A549 treated with CpdA at 1 μM for 4 hours (cell line): Measurements from ENCODE around the gene GEMIN7. TPM values are rescaled to one million over a fixed set of nuclear protein-coding genes. Genes with fewer than 3 reads are reported as not detected.

Experiments
- total RNA-seq: library from RNA; stranded (reverse); fragments of 200-300 nt; extraction: Qiagen RNA extraction; gene quantifications from 5 replicates; pipeline ENCODE4 v1.2.3, GENCODE V29; 2022; ENCODE audit warnings: low read depth

Gene GEMIN7
- total RNA-seq = 85.5 to 94.6 TPM (median 87.1 TPM) in 5 replicates

GRCh38 chr19:45079063-45079910 is at the start of gene GEMIN7:
TSS of gene GEMIN7 (plus strand) at chr19:45079260. CDS start at chr19:45090115, 10,855 bp downstream.

GRCh38 chr19:45038931-45039893 is 39.8 kb upstream of the GEMIN7 start, which contains the start of gene CLASRP:
TSS of gene CLASRP (plus strand) at chr19:45039045. CDS start at chr19:45040213, 1,168 bp downstream.

GRCh38 chr19:45076029-45076850 is 2.8 kb upstream of the GEMIN7 start, which contains the start of gene ZNF296:
TSS of gene ZNF296 (minus strand) at chr19:45076478. CDS start at chr19:45076373, 105 bp downstream.

GRCh38 chr19:45092747-45093678 is 14.0 kb downstream of the GEMIN7 start, which contains the start of gene PPP1R37:
TSS of gene PPP1R37 (plus strand) at chr19:45093179. CDS start at chr19:45093326, 147 bp downstream.

Other genes starting within 250 kb of the GEMIN7 start
- 71.2 to 91.2 TPM (median 84.6 TPM) in 5 replicates for gene NECTIN2, start 233.0 kb upstream of the GEMIN7 start, total RNA-seq
- gene TOMM40, start 188.0 kb upstream of the GEMIN7 start, total RNA-seq = 183 to 271 TPM (median 260 TPM) in 5 replicates
- gene APOE, start 173.5 kb upstream of the GEMIN7 start, total RNA-seq = 11.0 to 19.4 TPM (median 15.3 TPM) in 5 replicates
- gene APOC1, start 164.7 kb upstream of the GEMIN7 start, total RNA-seq = 110 to 130 TPM (median 116 TPM) in 5 replicates
- not detected in 5 replicates for gene APOC4, start 137.0 kb upstream of the GEMIN7 start, total RNA-seq
- gene APOC2, start 133.2 kb upstream of the GEMIN7 start, total RNA-seq = not detected in 5 replicates
- gene CLPTM1, start 123.9 kb upstream of the GEMIN7 start, total RNA-seq = 127 to 184 TPM (median 178 TPM) in 5 replicates
- gene RELB, start 77.8 kb upstream of the GEMIN7 start, total RNA-seq = 30.9 to 59.5 TPM (median 54.2 TPM) in 5 replicates
- 58.1 to 70.1 TPM (median 63.4 TPM) in 5 replicates for gene CLASRP, start 40.2 kb upstream of the GEMIN7 start, total RNA-seq
- gene ZNF296, start 2.8 kb upstream of the GEMIN7 start, total RNA-seq = 5.1 to 9.5 TPM (median 8.6 TPM) in 5 replicates
- 22.9 to 30.9 TPM (median 28.4 TPM) in 5 replicates for gene PPP1R37, start 13.9 kb downstream of the GEMIN7 start, total RNA-seq
- 0.06 to 0.13 TPM (median 0.08 TPM) in 5 replicates for gene NKPD1, start 81.7 kb downstream of the GEMIN7 start, total RNA-seq
- 32.8 to 43.4 TPM (median 42.7 TPM) in 5 replicates for gene TRAPPC6A, start 99.0 kb downstream of the GEMIN7 start, total RNA-seq
- 10.3 to 15.3 TPM (median 12.8 TPM) in 5 replicates for gene BLOC1S3, start 99.5 kb downstream of the GEMIN7 start, total RNA-seq
- gene EXOC3L2, start 166.1 kb downstream of the GEMIN7 start, total RNA-seq = 0.78 to 1.4 TPM (median 1.2 TPM) in 5 replicates
- 5.4 to 7.9 TPM (median 7.7 TPM) in 5 replicates for gene MARK4, start 172.0 kb downstream of the GEMIN7 start, total RNA-seq
- gene CKM, start 243.6 kb downstream of the GEMIN7 start, total RNA-seq = not detected in 5 replicates